GM12891 (cell line): ENCODE data around the gene SYT17.

Source experiments
- PAX5 ChIP-seq: IDR thresholded peaks from 2 replicates; pipeline ENCODE4 v1.6.1; 2011; ENCODE audit warnings: low read length, moderate library complexity, mild to moderate bottlenecking; ENCODE audit not compliant: insufficient read depth, severe bottlenecking
- POLR2A ChIP-seq: IDR thresholded peaks from 2 replicates; pipeline ENCODE4 v1.6.1; 2011; ENCODE audit warnings: low read depth, low read length, control low read depth
- POLR2AphosphoS5 ChIP-seq: IDR thresholded peaks from 2 replicates; pipeline ENCODE4 v1.6.1; 2011; ENCODE audit warnings: low read depth, low read length, control low read depth
- POU2F2 ChIP-seq: IDR thresholded peaks from 2 replicates; pipeline ENCODE4 v1.6.1; 2011; ENCODE audit warnings: low read depth, mild to moderate bottlenecking, control low read depth, low read length, moderate library complexity
- SPI1 ChIP-seq: IDR thresholded peaks from 2 replicates; pipeline ENCODE4 v1.6.1; 2011; ENCODE audit warnings: low read depth, low read length, control low read depth
- TAF1 ChIP-seq: IDR thresholded peaks from 2 replicates; pipeline ENCODE4 v1.6.1; 2011; ENCODE audit warnings: low read depth, low read length, control low read depth

- TF ChIP-seq POLR2AphosphoS5 = no peak
- no peak for TF ChIP-seq POLR2A
- TF ChIP-seq TAF1 = no peak
- TF ChIP-seq POU2F2 = no peak
- TF ChIP-seq SPI1 = no peak
- no peak for TF ChIP-seq PAX5
Observed at GRCh38 chr16:19192865-19193264, 24.8 kb downstream of the SYT17 start.
